ENCODE measurements around the gene TMEM41B.

Gene TMEM41B

DNA sequence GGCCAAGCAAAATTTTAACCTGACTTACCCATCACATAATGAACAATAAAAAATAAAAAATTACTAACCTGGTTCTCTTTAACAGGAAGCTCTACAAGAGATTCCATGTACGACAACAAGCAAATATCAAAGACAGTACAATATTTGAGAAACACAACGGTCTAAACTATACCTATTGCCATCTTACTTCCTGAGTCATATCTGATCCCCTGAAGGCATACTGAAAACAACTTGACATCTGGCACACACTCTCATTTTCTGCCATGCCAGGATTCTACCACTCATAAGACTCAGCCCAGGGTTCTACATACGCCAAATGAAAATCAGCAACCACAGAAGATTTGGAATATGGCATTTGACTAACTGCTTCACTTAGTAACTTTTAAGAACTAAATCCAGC is 63.1 kb downstream of the TMEM41B start:
- Histone ChIP-seq H3K27ac (ENCODE audit: low read length) (no peak overlapping the region), H2AFZ (ENCODE audit: low read length) (no peak overlapping the region), H3K9me2 (replicated peaks; ENCODE audit: insufficient read depth, low read length) (no peaks in the 10 kb centered on the region), H3K4me2 (ENCODE audit: low read depth, low read length) (no peak overlapping the region), H3K27me3 (replicated peaks; ENCODE audit: insufficient read depth, low read length) (no peaks in the 10 kb centered on the region), H3K9me3 (replicated peaks; ENCODE audit: insufficient read depth, low read length) (no peaks in the 10 kb centered on the region), H3K36me3 (replicated peaks; ENCODE audit: insufficient read depth, low read length) (no peaks in the 10 kb centered on the region), H4K20me1 (ENCODE audit: insufficient read depth, low read length) (no peaks in the 10 kb centered on the region), H3K4me3 (ENCODE audit: low read length) (no peak overlapping the region), H3K79me2 (ENCODE audit: low read length) (no peaks in the 10 kb centered on the region), H3K9ac (ENCODE audit: low read length) (no peak overlapping the region), H3F3A (ENCODE audit: insufficient read depth, low read length) (peaks cover 15% of the 10 kb centered on the region), H3K4me1 (ENCODE audit: low read length) (peaks cover 8% of the 10 kb centered on the region; the same call in 1 of the 2 replicates)
- no peak for DNase-seq
- TF ChIP-seq EZH2 (optimal IDR thresholded peaks at IDR 0.05; ENCODE audit: low read depth, low read length), result no peak
- TF ChIP-seq EZH2phosphoT487 (IDR thresholded peaks at IDR 0.05; ENCODE audit: low read length), result no peak
- TF ChIP-seq, protein P1, sequence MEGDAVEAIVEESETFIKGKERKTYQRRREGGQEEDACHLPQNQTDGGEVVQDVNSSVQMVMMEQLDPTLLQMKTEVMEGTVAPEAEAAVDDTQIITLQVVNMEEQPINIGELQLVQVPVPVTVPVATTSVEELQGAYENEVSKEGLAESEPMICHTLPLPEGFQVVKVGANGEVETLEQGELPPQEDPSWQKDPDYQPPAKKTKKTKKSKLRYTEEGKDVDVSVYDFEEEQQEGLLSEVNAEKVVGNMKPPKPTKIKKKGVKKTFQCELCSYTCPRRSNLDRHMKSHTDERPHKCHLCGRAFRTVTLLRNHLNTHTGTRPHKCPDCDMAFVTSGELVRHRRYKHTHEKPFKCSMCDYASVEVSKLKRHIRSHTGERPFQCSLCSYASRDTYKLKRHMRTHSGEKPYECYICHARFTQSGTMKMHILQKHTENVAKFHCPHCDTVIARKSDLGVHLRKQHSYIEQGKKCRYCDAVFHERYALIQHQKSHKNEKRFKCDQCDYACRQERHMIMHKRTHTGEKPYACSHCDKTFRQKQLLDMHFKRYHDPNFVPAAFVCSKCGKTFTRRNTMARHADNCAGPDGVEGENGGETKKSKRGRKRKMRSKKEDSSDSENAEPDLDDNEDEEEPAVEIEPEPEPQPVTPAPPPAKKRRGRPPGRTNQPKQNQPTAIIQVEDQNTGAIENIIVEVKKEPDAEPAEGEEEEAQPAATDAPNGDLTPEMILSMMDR (IDR thresholded peaks at IDR 0.05; ENCODE audit: low read length), result no peak

DNA sequence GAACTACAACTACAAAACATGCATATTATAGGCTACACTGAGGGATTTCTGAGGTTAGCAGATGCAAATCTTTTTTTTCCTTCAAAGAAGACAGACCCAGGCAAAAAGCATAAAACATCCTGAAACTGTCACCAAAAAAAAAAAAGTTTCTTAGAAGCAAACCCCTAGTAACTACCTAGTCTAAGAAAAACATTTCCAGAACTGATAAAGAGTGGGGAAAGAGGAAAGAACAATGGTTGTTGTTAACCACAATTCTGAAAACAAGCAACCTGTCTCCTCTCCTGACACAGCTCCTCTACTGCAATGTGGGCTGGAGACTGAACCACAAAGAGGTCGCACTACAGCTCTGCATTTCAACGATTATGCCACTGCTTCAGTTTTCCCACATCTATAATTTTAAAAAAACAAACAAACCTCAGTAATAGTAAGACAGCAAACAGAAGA is 64.2 kb downstream of the TMEM41B start:
- no peaks in the 10 kb centered on the region for H3K27me3 ChIP-seq (replicated peaks; ENCODE audit: insufficient read depth, low read length)
- H3K4me3 ChIP-seq (ENCODE audit: low read length), result no peak overlapping the region
- peak; percentile 79 for DNase-seq
- H3K27ac ChIP-seq (ENCODE audit: low read length), result peak overlapping the region; percentile 33; the same call in 1 of the 2 replicates
- H3F3A ChIP-seq (ENCODE audit: insufficient read depth, low read length), result peaks cover 15% of the 10 kb centered on the region
- peaks cover 9% of the 10 kb centered on the region; the same call in 1 of the 2 replicates for H3K4me1 ChIP-seq (ENCODE audit: low read length)
- peak overlapping the region; percentile 17; the same call in 1 of the 2 replicates for H3K4me2 ChIP-seq (ENCODE audit: low read depth, low read length)
- H3K9me3 ChIP-seq (replicated peaks; ENCODE audit: insufficient read depth, low read length), result no peaks in the 10 kb centered on the region
- TF ChIP-seq, protein P1 (IDR thresholded peaks at IDR 0.05; ENCODE audit: low read length), result peak; percentile 16
- TF ChIP-seq EZH2phosphoT487 (IDR thresholded peaks at IDR 0.05; ENCODE audit: low read length), result no peak
- TF ChIP-seq EZH2 (optimal IDR thresholded peaks at IDR 0.05; ENCODE audit: low read depth, low read length), result no peak
- no peaks in the 10 kb centered on the region for H3K79me2 ChIP-seq (ENCODE audit: low read length)
- H4K20me1 ChIP-seq (ENCODE audit: insufficient read depth, low read length), result no peaks in the 10 kb centered on the region
- no peaks in the 10 kb centered on the region for H3K36me3 ChIP-seq (replicated peaks; ENCODE audit: insufficient read depth, low read length)
- no peak overlapping the region for H2AFZ ChIP-seq (ENCODE audit: low read length)
- H3K9ac ChIP-seq (ENCODE audit: low read length), result no peak overlapping the region
- no peaks in the 10 kb centered on the region for H3K9me2 ChIP-seq (replicated peaks; ENCODE audit: insufficient read depth, low read length)

DNA sequence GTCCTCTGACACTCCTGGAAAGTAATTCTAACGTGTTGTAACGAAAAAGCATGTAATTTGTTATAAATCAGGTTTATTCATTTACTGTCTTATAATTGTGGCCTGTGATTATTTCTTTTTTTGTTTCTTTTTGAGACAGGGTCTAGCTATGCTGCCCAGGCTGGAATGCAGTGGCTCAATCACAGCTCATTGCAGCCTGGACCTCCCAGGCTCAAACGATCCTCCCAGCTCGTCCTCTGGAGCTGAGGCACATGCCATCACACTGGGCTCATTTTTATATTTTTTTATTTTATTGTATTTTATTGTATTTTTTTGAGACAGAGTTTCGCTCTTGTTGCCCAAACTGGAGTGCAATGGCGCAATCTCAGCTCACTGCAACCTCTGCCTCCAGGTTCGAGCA is 65.1 kb downstream of the TMEM41B start:
- Histone ChIP-seq H3K9me3 (replicated peaks; ENCODE audit: insufficient read depth, low read length) (no peaks in the 10 kb centered on the region), H3K27ac (ENCODE audit: low read length) (no peak overlapping the region), H3K4me3 (ENCODE audit: low read length) (no peak overlapping the region), H3K36me3 (replicated peaks; ENCODE audit: insufficient read depth, low read length) (no peaks in the 10 kb centered on the region), H3K4me1 (ENCODE audit: low read length) (peaks cover 9% of the 10 kb centered on the region; the same call in 1 of the 2 replicates), H3K79me2 (ENCODE audit: low read length) (no peaks in the 10 kb centered on the region), H3K4me2 (ENCODE audit: low read depth, low read length) (no peak overlapping the region), H2AFZ (ENCODE audit: low read length) (no peak overlapping the region), H3F3A (ENCODE audit: insufficient read depth, low read length) (peaks cover 15% of the 10 kb centered on the region), H4K20me1 (ENCODE audit: insufficient read depth, low read length) (no peaks in the 10 kb centered on the region), H3K9ac (ENCODE audit: low read length) (no peak overlapping the region), H3K9me2 (replicated peaks; ENCODE audit: insufficient read depth, low read length) (no peaks in the 10 kb centered on the region), H3K27me3 (replicated peaks; ENCODE audit: insufficient read depth, low read length) (no peaks in the 10 kb centered on the region)
- no peak for TF ChIP-seq EZH2phosphoT487 (IDR thresholded peaks at IDR 0.05; ENCODE audit: low read length)
- TF ChIP-seq EZH2 (optimal IDR thresholded peaks at IDR 0.05; ENCODE audit: low read depth, low read length), result no peak
- TF ChIP-seq, protein P1 (IDR thresholded peaks at IDR 0.05; ENCODE audit: low read length), result no peak
- no peak for DNase-seq
